ENCODE data around the gene ODC1. TPM values are rescaled to one million over a fixed set of nuclear protein-coding genes. Genes with fewer than 3 reads are reported as not detected.

ODC1 gene
- total and polyA plus RNA-seq, 12 donors = 6.4 to 204 (median 23.1) TPM

DNA sequence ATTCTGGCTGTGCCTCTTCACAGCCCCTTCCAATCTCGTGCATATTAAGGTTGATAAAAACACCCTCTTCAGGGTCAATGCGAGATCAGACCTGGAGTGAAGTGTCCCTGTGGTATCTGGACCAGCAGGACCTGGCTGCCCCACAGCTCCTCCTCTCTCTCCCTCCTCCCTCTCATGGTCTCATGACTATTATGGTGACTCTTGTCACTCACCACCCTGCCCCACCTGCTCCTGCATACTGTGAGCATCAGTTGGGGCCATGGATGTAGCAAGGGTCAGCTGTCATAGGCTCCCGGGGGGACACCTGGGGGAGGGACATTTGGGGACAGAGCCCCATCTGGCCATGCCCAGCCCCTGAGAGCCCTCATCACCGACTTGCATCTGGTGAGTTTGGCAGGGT lies 50.2 kb downstream of the ODC1 start:
- H3K4me1 ChIP-seq (replicated peaks in 1 of 2) = peaks cover 7 to 30% of the 10 kb centered on the region in 2 donors
- no peaks in the 10 kb centered on the region for H3K9me3 ChIP-seq (replicated peaks in 1 of 3)
- no peak for DNase-seq
- H3K36me3 ChIP-seq (replicated peaks in 1 of 2) = no peaks in the 10 kb centered on the region
- H3K27me3 ChIP-seq = no peaks in the 10 kb centered on the region
- peak overlapping the region in 1 of 5 donors; percentile 45 for H3K27ac ChIP-seq
- no peak overlapping the region for H3K4me3 ChIP-seq
- intact Hi-C loops (cut with DNase I) = no loop called here
- 63 to 68% (median 65%) methylated on average over 4 of the region's 4 CpGs for WGBS, 4 donors
- no peak for TF ChIP-seq POLR2A (IDR thresholded peaks at IDR 0.05)
- TF ChIP-seq, protein P1, sequence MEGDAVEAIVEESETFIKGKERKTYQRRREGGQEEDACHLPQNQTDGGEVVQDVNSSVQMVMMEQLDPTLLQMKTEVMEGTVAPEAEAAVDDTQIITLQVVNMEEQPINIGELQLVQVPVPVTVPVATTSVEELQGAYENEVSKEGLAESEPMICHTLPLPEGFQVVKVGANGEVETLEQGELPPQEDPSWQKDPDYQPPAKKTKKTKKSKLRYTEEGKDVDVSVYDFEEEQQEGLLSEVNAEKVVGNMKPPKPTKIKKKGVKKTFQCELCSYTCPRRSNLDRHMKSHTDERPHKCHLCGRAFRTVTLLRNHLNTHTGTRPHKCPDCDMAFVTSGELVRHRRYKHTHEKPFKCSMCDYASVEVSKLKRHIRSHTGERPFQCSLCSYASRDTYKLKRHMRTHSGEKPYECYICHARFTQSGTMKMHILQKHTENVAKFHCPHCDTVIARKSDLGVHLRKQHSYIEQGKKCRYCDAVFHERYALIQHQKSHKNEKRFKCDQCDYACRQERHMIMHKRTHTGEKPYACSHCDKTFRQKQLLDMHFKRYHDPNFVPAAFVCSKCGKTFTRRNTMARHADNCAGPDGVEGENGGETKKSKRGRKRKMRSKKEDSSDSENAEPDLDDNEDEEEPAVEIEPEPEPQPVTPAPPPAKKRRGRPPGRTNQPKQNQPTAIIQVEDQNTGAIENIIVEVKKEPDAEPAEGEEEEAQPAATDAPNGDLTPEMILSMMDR (IDR thresholded peaks at IDR 0.05) = no peak

GRCh38 chr2:10397297-10397875 lies 50.7 kb downstream of the ODC1 start:
- Histone ChIP-seq H3K36me3 (replicated peaks in 1 of 2) (no peaks in the 10 kb centered on the region), H3K4me1 (replicated peaks in 1 of 2) (peaks cover 7 to 35% of the 10 kb centered on the region in 2 donors), H3K4me3 (no peak overlapping the region), H3K27ac (peak overlapping the region in 1 of 5 donors; percentile 45), H3K9me3 (replicated peaks in 1 of 3) (no peaks in the 10 kb centered on the region), H3K27me3 (no peaks in the 10 kb centered on the region)
- 74 to 83% (median 81%) methylated on average over 9 to 16 of the region's 16 CpGs for WGBS, 4 donors
- no peak for TF ChIP-seq POLR2A (IDR thresholded peaks at IDR 0.05)
- TF ChIP-seq, protein P1 (IDR thresholded peaks at IDR 0.05) = no peak
- intact Hi-C loops (cut with DNase I) = no loop called here
- no peak for DNase-seq

DNA sequence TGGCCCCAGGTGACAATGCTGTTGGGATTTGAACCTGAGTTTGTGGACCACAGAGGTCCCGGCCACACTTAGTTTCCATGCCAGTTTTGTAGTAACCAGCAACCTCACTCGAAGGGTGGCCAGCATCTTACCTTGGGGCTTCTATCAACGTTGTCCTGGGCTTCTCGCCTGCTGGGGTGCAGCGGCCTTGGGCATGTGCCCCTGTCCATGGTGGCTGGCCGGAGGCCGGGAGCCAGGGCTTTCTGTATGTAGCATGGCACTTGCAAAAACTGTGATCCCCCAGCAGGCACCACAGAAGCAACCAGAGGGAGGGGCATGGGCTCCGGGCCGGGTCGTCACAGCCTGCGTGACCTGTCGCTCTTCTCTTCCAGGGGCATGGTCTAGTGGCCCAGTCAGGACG lies 51.7 kb downstream of the ODC1 start:
- Histone ChIP-seq H3K27ac (no peak overlapping the region), H3K4me1 (replicated peaks in 1 of 2) (peaks cover 7 to 30% of the 10 kb centered on the region in 2 donors), H3K4me3 (no peak overlapping the region), H3K36me3 (replicated peaks in 1 of 2) (no peaks in the 10 kb centered on the region), H3K27me3 (no peaks in the 10 kb centered on the region), H3K9me3 (replicated peaks in 1 of 3) (no peaks in the 10 kb centered on the region)
- 88 to 92% (median 90%) methylated on average over 2 to 13 of the region's 13 CpGs for WGBS, 4 donors
- intact Hi-C loops (cut with DNase I) = no loop called here
- no peak for DNase-seq
- no peak for TF ChIP-seq POLR2A (IDR thresholded peaks at IDR 0.05)
- TF ChIP-seq, protein P1 (IDR thresholded peaks at IDR 0.05) = no peak

- TF ChIP-seq POLR2A (IDR thresholded peaks at IDR 0.05) = no peak
- TF ChIP-seq, protein P1 (IDR thresholded peaks at IDR 0.05) = no peak
- Histone ChIP-seq H3K27ac (no peak overlapping the region), H3K9me3 (replicated peaks in 1 of 3) (no peaks in the 10 kb centered on the region), H3K4me1 (replicated peaks in 1 of 2) (peaks cover 3 to 28% of the 10 kb centered on the region in 2 donors), H3K36me3 (replicated peaks in 1 of 2) (no peaks in the 10 kb centered on the region), H3K27me3 (no peaks in the 10 kb centered on the region), H3K4me3 (no peak overlapping the region)
- no peak for DNase-seq
- WGBS, 4 donors = 88 to 94% (median 92%) methylated on average over 14 of the region's 14 CpGs
- intact Hi-C loops (cut with DNase I) = no loop called here
Measured at GRCh38 chr2:10395893-10396292, 52.2 kb downstream of the ODC1 start.
